DND-41 (cell line): Measurements from ENCODE around the gene SMARCD1.

Experiments
- EZH2 ChIP-seq: IDR thresholded peaks from 3 replicates; pipeline ENCODE4 v1.6.1; 2012; ENCODE audit warnings: borderline replicate concordance, low read depth, mild to moderate bottlenecking, moderate library complexity, low read length, inconsistent platforms; ENCODE audit not compliant: severe bottlenecking
- TF ChIP-seq, protein P1 (sequence below): IDR thresholded peaks from 2 replicates; pipeline ENCODE4 v1.5.1; 2012; ENCODE audit warnings: borderline replicate concordance, low read length, moderate library complexity, mild to moderate bottlenecking; ENCODE audit not compliant: poor library complexity, severe bottlenecking; ENCODE audit errors: extremely low read depth

DNA sequence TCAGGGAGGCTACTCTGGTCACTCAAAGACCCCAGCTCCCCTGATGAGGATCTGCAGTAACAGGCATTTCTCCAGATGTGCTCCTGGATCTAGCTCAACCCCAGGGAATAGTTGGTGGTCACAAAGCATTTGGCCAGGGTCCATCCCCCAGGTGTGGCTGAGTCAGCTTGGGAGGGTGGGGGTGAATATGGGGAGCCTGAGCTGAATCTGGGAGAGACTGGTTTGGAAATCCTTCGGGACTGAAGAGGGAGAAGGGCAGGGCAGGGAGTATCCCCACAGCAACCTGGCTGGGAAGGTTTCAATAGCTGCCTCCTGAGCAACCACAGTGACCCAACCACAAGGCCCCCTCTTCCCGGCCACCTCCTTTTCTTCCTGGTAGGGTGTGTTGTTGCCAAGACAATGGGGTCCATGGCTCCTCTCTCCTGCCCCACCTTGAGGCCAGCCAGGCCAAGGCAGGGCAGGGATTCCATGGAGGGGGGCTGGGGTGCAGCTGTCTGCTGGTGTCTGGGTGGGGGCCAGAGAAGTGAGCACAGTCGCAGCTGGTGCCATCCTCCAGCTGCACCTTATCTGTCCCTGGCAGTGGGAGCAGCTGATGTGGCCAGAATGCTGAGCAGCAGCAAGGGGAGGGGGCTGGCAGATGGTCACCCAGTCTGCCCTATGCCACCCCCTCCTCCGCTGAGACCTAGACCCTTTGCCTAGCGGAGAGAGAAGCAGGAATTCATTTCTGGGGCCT, 22.2 kb upstream of the SMARCD1 start:
- TF ChIP-seq, protein P1, sequence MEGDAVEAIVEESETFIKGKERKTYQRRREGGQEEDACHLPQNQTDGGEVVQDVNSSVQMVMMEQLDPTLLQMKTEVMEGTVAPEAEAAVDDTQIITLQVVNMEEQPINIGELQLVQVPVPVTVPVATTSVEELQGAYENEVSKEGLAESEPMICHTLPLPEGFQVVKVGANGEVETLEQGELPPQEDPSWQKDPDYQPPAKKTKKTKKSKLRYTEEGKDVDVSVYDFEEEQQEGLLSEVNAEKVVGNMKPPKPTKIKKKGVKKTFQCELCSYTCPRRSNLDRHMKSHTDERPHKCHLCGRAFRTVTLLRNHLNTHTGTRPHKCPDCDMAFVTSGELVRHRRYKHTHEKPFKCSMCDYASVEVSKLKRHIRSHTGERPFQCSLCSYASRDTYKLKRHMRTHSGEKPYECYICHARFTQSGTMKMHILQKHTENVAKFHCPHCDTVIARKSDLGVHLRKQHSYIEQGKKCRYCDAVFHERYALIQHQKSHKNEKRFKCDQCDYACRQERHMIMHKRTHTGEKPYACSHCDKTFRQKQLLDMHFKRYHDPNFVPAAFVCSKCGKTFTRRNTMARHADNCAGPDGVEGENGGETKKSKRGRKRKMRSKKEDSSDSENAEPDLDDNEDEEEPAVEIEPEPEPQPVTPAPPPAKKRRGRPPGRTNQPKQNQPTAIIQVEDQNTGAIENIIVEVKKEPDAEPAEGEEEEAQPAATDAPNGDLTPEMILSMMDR: no peak
- no peak for TF ChIP-seq EZH2
